ENCODE measurements around the gene ACTRT2.

Gene ACTRT2

DNA sequence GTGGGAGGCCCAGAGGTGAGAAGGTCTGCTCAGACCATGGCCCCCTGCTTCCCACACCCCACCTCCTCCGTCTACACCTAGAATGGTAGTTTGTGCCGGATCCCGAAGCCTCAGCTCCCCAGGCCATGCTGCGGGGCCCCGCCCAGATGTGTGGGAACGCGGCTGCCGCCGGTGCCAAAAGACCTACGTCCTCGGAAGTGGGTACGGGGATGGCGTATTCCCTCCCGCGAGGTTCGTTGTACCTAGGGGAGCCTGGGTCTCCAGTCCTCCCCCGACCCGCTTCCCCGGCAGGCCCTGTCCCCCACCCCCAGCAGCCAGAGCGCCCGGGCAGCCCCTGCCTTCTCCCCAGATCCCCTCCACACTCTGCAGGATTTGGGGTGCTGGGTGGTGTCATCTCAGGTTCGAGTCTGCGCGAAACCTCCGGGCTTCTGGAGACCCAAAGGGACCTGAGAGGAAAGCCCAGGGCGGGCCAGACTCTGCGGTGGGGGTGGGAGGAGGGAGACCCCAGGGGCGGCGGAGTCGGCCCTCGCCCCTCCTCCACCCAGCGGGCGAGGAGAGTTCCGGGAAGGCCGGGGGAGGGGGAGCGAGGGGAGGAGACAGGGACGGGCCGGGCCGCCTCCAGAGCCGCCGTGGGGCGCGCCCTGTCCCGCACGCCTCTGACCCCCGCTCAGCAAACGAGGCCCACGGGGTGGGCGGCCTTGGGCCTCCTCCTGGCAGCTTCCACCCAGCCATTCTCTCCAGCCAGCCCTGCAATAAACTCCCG, 41.5 kb downstream of the ACTRT2 start:
- Histone ChIP-seq H3K4me2 (no peak overlapping the region), H3K9ac (no peak overlapping the region), H4K20me1 (peaks cover 0 to 59% (median 23%) of the 10 kb centered on the region in 11 experiments; a peak in 15 of 22 replicates), H3K27me3 (peaks cover 50 to 94% (median 76%) of the 10 kb centered on the region in 11 experiments), H3K9me3 (replicated peaks in 1 of 11) (no peaks in the 10 kb centered on the region), H3K4me1 (peaks cover 0 to 7% (median 0%) of the 10 kb centered on the region in 10 experiments; a peak in 1 of 20 replicates), H3K36me3 (no peaks in the 10 kb centered on the region), H3K27ac (no peak overlapping the region), H3K4me3 (no peak overlapping the region)
- TF ChIP-seq Cebpa-rat (IDR thresholded peaks at IDR 0.05): no peak

DNA sequence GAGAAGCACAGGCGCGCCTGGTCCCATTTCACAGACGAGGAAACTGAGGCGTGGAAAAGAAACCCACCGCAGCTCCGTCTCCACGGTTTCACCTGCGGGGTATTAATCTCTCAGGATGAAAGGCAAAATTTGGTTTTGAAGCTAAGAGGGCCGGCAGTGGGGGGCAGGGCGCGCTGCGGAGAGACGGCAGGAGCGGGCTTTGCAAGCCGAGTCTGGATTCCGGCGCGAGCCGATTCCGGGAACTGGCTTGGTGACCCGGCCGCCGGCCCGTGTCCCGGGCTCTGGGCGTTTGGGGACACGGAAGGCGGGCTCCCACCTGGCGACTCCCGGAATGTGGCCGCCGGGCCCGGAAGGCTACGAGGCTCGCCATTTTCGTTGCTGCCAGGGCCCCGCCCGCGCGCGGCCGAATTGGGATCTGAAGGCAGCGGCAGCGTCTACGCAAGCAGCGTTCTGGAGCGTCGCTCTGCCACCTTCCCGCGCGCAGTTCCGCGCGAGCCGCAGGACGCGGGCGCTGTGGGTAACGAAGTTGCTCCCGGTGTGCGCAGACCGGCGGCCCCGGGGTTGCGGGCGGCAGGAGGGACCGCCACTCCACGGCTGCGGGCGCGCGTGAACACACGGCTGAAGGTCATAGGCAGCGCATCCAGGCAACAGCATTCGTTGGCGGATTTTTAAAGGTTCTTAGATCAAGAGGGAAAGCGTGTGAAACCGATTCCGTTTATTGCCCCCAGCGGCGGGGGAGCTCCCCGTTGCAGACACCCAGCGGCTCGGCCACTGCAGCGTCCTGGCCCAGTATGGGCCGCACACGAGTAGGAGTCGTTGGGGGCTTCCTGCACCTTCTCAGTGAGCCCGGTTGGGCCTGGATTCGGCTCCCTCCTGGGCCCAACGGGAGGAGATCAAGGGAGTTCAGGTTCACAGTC, 42.4 kb downstream of the ACTRT2 start:
- H3K27ac ChIP-seq: no peak overlapping the region
- no peak overlapping the region for H3K9ac ChIP-seq
- H3K36me3 ChIP-seq: no peaks in the 10 kb centered on the region
- H4K20me1 ChIP-seq: peaks cover 0 to 65% (median 27%) of the 10 kb centered on the region in 11 experiments; a peak in 15 of 22 replicates
- H3K4me2 ChIP-seq: no peak overlapping the region
- peaks cover 54 to 94% (median 78%) of the 10 kb centered on the region in 11 experiments for H3K27me3 ChIP-seq
- H3K4me1 ChIP-seq: peaks cover 0 to 9% (median 2%) of the 10 kb centered on the region in 10 experiments; a peak in 11 of 20 replicates
- no peak for TF ChIP-seq Cebpa-rat (IDR thresholded peaks at IDR 0.05)
- no peak overlapping the region for H3K4me3 ChIP-seq
- H3K9me3 ChIP-seq (replicated peaks in 1 of 11): no peaks in the 10 kb centered on the region

DNA sequence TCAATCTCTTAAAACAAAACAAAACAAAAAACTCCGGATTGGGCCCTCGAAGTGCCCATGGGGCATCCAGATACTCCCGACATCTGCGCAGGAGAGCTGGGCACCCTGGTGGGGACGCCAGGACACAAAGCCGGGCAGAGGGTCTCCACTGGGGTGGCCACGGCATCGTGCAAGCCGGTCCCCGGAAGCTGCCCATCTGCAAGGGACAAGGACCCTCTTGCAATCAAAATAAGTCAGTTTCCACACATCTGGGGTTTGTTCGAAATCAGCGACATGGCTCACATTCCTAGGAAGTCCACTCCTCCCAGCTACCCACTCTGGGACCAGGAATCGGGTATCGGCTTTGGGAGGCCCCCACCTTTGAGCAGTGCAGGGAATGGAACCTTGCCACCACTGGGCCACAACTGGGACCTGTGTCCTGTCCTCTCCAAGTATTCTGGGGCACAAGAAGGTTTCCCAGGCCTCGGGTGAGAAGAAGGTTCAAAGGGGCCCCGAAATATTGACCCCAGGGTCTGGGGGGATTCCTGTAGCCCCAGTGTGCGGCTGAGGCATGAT, 43.1 kb downstream of the ACTRT2 start:
- peaks cover 59 to 96% (median 80%) of the 10 kb centered on the region in 11 experiments for H3K27me3 ChIP-seq

DNA sequence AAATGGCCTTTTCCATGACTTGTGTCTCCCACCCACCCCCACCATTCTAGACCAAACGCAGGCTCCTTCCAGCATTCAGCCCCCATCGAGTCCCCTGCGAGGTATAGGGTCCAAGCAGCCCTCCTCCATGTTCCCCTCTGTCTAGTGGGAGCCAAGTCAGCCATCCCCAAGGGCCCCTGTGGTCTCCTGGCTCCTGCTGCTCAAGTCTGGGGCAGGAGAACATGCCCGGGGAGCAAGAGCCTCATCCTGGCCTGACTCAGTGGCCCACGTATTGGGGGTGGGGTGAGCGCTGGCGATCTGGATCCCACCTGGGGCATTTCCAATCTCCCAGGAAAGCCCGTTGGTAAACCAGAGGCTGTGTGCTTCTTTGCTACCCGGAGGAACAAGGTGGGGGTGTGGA, 43.6 kb downstream of the ACTRT2 start:
- Histone ChIP-seq H3K27ac (no peak overlapping the region), H3K9ac (no peak overlapping the region), H4K20me1 (peaks cover 0 to 71% (median 30%) of the 10 kb centered on the region in 11 experiments; a peak in 15 of 22 replicates), H3K4me3 (no peak overlapping the region), H3K4me1 (peaks cover 0 to 13% (median 6%) of the 10 kb centered on the region in 10 experiments; a peak in 11 of 20 replicates), H3K27me3 (peaks cover 64 to 96% (median 85%) of the 10 kb centered on the region in 11 experiments), H3K9me3 (replicated peaks in 1 of 11) (no peaks in the 10 kb centered on the region), H3K36me3 (no peaks in the 10 kb centered on the region), H3K4me2 (no peak overlapping the region)
- TF ChIP-seq Cebpa-rat (IDR thresholded peaks at IDR 0.05): no peak

More for the DNA sequence above, 43.1 kb downstream of the ACTRT2 start:
- Histone ChIP-seq H3K4me2 (no peak overlapping the region), H3K9ac (no peak overlapping the region), H3K4me3 (no peak overlapping the region), H3K4me1 (peaks cover 0 to 13% (median 6%) of the 10 kb centered on the region in 10 experiments; a peak in 11 of 20 replicates), H3K36me3 (no peaks in the 10 kb centered on the region), H4K20me1 (peaks cover 0 to 69% (median 27%) of the 10 kb centered on the region in 11 experiments; a peak in 15 of 22 replicates), H3K9me3 (replicated peaks in 1 of 11) (no peaks in the 10 kb centered on the region), H3K27ac (no peak overlapping the region)
- TF ChIP-seq Cebpa-rat (IDR thresholded peaks at IDR 0.05): no peak

DNA sequence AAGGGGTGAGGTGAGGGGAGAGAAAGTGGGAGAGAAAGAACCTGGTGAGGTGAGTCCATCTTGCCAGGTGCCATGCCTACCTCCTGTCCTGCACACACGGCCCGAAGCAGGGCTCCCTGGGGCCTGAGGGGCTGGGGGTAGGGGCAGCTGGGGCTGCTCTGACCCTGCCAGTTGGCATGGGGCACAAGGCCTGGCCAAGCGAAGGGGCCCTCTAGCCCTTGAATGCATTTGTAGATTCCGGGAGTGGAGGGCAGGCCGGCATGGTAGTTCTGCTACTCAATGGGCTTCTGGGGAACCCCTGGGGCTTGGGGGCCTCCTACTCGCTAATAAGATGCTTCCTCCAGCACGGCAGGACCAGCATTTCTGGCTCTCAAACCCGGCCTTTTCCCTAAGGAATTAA, 44.1 kb downstream of the ACTRT2 start:
- Histone ChIP-seq H3K9ac (no peak overlapping the region), H3K27me3 (peaks cover 69 to 96% (median 86%) of the 10 kb centered on the region in 11 experiments), H3K4me2 (no peak overlapping the region), H3K4me3 (no peak overlapping the region), H3K36me3 (no peaks in the 10 kb centered on the region), H3K27ac (no peak overlapping the region), H3K9me3 (replicated peaks in 1 of 11) (no peaks in the 10 kb centered on the region), H4K20me1 (peaks cover 0 to 69% (median 34%) of the 10 kb centered on the region in 11 experiments; a peak in 15 of 22 replicates), H3K4me1 (peaks cover 0 to 13% (median 6%) of the 10 kb centered on the region in 10 experiments; a peak in 11 of 20 replicates)
- no peak for TF ChIP-seq Cebpa-rat (IDR thresholded peaks at IDR 0.05)

DNA sequence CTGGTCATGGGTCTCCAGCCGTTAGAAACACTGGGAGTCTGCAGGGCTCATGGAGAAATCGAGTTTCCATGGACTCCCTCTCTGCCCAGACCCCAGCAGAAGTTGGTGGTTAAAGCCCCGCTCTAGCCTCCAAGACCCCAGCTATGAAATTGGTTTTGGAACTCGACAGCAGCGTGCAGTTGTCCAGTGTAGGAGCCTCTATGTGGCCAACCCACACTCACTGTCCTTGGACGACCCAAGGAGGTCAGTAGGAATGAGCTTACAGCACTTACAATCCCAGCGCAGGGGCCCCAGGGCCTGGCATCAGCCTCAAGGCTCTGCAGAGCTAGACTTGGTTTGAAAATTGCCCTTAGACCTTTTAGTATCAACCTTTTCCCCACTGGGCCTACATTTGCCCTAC, 44.5 kb downstream of the ACTRT2 start:
- no peaks in the 10 kb centered on the region for H3K9me3 ChIP-seq (replicated peaks in 1 of 11)
- no peak for TF ChIP-seq Cebpa-rat (IDR thresholded peaks at IDR 0.05)
- no peak overlapping the region for H3K4me2 ChIP-seq
- H3K27ac ChIP-seq: no peak overlapping the region
- peaks cover 73 to 96% (median 86%) of the 10 kb centered on the region in 11 experiments for H3K27me3 ChIP-seq
- H3K4me1 ChIP-seq: peaks cover 0 to 14% (median 6%) of the 10 kb centered on the region in 10 experiments; a peak in 12 of 20 replicates
- no peak overlapping the region for H3K9ac ChIP-seq
- H4K20me1 ChIP-seq: peaks cover 0 to 72% (median 37%) of the 10 kb centered on the region in 11 experiments; a peak in 16 of 22 replicates
- no peak overlapping the region for H3K4me3 ChIP-seq
- H3K36me3 ChIP-seq: no peaks in the 10 kb centered on the region

DNA sequence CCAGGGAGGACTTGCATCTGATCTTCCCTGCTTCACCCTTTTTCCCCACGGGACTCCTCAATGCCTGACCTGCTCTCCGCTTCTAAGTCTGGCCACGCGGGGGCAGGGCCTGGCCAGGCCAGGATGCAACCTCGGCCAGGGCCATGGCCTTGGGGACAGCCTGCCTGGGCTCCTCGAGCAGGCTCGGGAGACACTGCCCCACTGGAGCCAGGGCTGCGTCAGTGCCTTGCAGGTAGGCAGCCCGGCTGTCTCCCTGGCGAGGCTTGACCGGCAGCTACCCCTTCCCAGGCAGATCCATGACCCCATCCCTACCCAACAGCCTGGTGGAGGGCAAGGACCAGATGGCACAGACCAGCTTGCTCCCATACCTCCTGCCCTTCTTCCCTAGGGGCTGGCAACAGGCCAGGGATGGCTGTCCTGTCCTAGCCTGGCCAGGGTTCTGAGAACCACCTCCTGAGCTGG, 45.0 kb downstream of the ACTRT2 start:
- no peak overlapping the region for H3K4me3 ChIP-seq
- no peak overlapping the region for H3K9ac ChIP-seq
- peaks cover 0 to 74% (median 42%) of the 10 kb centered on the region in 11 experiments; a peak in 16 of 22 replicates for H4K20me1 ChIP-seq
- H3K27me3 ChIP-seq: peaks cover 77 to 96% (median 89%) of the 10 kb centered on the region in 11 experiments
- H3K9me3 ChIP-seq (replicated peaks in 1 of 11): no peaks in the 10 kb centered on the region
- H3K27ac ChIP-seq: no peak overlapping the region
- H3K4me2 ChIP-seq: no peak overlapping the region
- TF ChIP-seq Cebpa-rat (IDR thresholded peaks at IDR 0.05): no peak
- peaks cover 0 to 14% (median 6%) of the 10 kb centered on the region in 10 experiments; a peak in 12 of 20 replicates for H3K4me1 ChIP-seq
- H3K36me3 ChIP-seq: no peaks in the 10 kb centered on the region

DNA sequence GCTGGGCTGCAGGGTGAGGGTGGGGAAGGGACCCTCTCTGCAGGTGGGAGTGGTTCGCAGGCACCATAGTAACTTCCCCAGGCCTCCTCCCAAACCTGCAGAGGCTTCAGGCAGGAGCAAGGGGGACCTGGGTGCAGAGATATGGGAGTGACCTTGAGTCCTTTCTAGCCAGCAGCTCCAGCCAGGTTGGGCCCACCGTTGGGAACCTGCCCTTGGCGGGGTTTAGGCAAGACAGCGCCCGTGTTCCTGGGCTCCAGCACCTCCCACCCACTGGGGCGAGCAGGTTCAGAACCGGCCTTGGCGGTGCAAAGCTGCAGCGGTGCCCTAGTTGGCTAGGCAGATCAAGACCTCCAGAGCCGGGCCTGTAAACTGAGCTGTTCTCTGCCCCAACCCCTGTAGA, 45.6 kb downstream of the ACTRT2 start:
- no peaks in the 10 kb centered on the region for H3K9me3 ChIP-seq (replicated peaks in 1 of 11)
- H3K36me3 ChIP-seq: no peaks in the 10 kb centered on the region
- no peak overlapping the region for H3K4me3 ChIP-seq
- no peak overlapping the region for H3K9ac ChIP-seq
- no peak overlapping the region for H3K4me2 ChIP-seq
- H3K4me1 ChIP-seq: peaks cover 0 to 14% (median 6%) of the 10 kb centered on the region in 10 experiments; a peak in 12 of 20 replicates
- TF ChIP-seq Cebpa-rat (IDR thresholded peaks at IDR 0.05): no peak
- no peak overlapping the region for H3K27ac ChIP-seq
- peaks cover 0 to 75% (median 47%) of the 10 kb centered on the region in 11 experiments; a peak in 17 of 22 replicates for H4K20me1 ChIP-seq
- H3K27me3 ChIP-seq: peaks cover 82 to 96% (median 90%) of the 10 kb centered on the region in 11 experiments
